ENCODE results near the gene BAD. TPM values are rescaled to one million over a fixed set of nuclear protein-coding genes. Genes with fewer than 3 reads are reported as not detected.

The BAD gene
- total and polyA plus RNA-seq, 2 donors (not counting 1 experiment from before 2014, with no cell fraction given) = 24.0 to 39.1 TPM

GRCh38 chr11:64226507-64227051 is 57.9 kb downstream of the BAD start:
- Mint-ChIP-seq H3K4me3 (peak overlapping the region; percentile 91), H3K4me1 (peaks cover 47% of the 10 kb centered on the region), H3K9me3 (ENCODE audit: insufficient read depth) (no peaks in the 10 kb centered on the region), H3K27ac (peak overlapping the region; percentile 93), H3K27me3 (no peaks in the 10 kb centered on the region)
- Histone ChIP-seq H3K4me3 (ENCODE audit: control extremely low read depth in 1 of 5, extremely low read depth in 1 of 5, insufficient read depth in 1 of 5, low read depth in 2 of 5, low read length in 4 of 5) (peak overlapping the region; percentile 32 to 97 (median 92)), H3K27me3 (replicated peaks in 1 of 4; ENCODE audit: control extremely low read depth in 1 of 4, control insufficient read depth in 3 of 4, insufficient read depth in 4 of 4, low read length in 3 of 4) (no peaks in the 10 kb centered on the region), H3K36me3 (replicated peaks in 1 of 2; ENCODE audit: control extremely low read depth in 1 of 2, control insufficient read depth in 1 of 2, extremely low read depth in 1 of 2, insufficient read depth in 2 of 2, low read length in 1 of 2) (peaks cover 0 to 17% of the 10 kb centered on the region in 2 experiments), H3K9me3 (ENCODE audit: control extremely low read depth in 1 of 3, control insufficient read depth in 2 of 3, insufficient read depth in 1 of 3, low read length in 2 of 3) (no peaks in the 10 kb centered on the region), H3K4me1 (ENCODE audit: control insufficient read depth in 2 of 2, insufficient read depth in 2 of 2, low read length in 2 of 2) (peaks cover 30 to 47% of the 10 kb centered on the region in 2 donors), H2AFZ (ENCODE audit: insufficient read depth, low read depth, low read length, poor library complexity, severe bottlenecking) (peak overlapping the region; percentile 86), H4K20me1 (ENCODE audit: control insufficient read depth, insufficient read depth, low read length, poor library complexity, severe bottlenecking) (peaks cover 1% of the 10 kb centered on the region), H3K79me2 (ENCODE audit: control insufficient read depth, insufficient read depth, low read length) (peaks cover 23% of the 10 kb centered on the region), H3K9ac (ENCODE audit: low read length) (peak overlapping the region; percentile 85), H3K27ac (ENCODE audit: low read length in 2 of 2) (peak overlapping the region; percentile 82 to 86), H3K4me2 (replicated peaks; ENCODE audit: low read depth, low read length, poor library complexity, severe bottlenecking) (peak overlapping the region; percentile 98)
- DNase-seq (peak; percentile 77), ATAC-seq (ENCODE audit: low read depth) (peak; percentile 19)
- TF ChIP-seq CTCF (IDR thresholded peaks at IDR 0.05) = no peak
- TF ChIP-seq EZH2 (IDR thresholded peaks at IDR 0.05; ENCODE audit: borderline replicate concordance, insufficient read depth, low read depth, low read length, poor library complexity, severe bottlenecking) = no peak
- under 1% methylated on average over 26 of the region's 26 CpGs for WGBS (ENCODE audit: insufficient coverage)
- intact Hi-C loops (cut with micrococcal nuclease) = loop anchor here (1.0 kb wide), 7 partner anchors 8 to 43 kb away; partner anchors contain the start of genes PLCB3, PPP1R14B and VEGFB
- POLR2A ChIA-PET = interaction anchor here (0.5 to 6.3 kb wide), 15 partner anchors 8 to 1107 kb away, joined by 3 to 78 read pairs (median 3); partner anchors contain the start of genes ESRRA, FERMT3, FKBP2 and PPP1R14B
- CTCF ChIA-PET = interaction anchor here (0.7 to 5.2 kb wide), 12 partner anchors 10 to 129 kb away, joined by 3 to 70 read pairs (median 4); partner anchors contain the start of genes FERMT3, FKBP2 and PLCB3

Measured in B cell (primary cell).